Measurements from ENCODE around the gene KRTAP15-1.

KRTAP15-1 gene

GRCh38 chr21:30439975-30440374 lies at the start of gene KRTAP15-1:
KRTAP15-1 (plus strand) TSS chr21:30440275; CDS start chr21:30440328, 53 bp downstream.
- no peak for DNase-seq

DNA sequence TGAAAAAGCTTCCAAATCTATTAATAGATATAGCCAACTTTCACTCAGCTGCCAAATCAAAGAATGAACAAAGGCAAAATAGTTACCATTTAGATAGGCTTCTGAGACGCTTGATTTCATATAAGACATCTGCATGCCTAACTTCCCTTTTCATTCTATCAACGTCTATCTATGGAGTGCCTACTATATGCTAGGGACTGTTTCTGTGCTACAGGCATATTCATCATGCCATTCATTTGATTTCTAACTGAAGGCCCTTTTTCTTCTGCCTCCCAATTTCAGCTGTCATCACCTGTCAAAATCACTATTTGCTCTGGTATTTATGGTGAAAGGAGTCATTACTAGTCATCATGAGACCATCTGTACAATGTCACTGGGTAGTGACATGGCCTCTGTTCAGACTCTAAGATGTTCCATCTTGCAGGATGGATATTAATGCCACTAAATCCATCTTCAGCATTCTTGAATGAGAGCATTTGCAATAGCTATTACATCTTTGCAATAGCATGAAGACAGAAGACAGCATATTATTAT lies 48.5 kb upstream of the KRTAP15-1 start:
- no peak for DNase-seq

DNA sequence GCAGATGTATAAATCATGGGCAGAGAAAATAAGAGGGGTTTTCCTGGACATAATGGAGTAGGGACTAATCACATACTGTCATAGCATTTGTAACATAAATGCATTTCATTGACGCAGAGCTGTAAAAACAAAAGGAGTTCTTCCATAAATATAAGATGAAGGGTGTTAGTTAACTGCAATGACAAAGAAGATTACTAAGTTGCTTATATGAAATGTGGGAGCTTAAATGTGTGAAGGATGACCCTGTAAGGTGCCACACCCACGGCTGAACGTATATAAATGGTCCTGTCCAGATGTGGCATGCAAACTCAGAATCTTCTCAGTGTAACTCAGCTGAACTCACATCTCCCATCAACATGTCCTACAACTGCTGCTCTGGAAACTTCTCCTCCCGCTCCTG lies 44.3 kb upstream of the KRTAP15-1 start, which contains the start of gene KRTAP13-1:
Gene KRTAP13-1, plus strand, starts transcription at position 301 of the 400 bp plus-strand sequence. Its CDS starts 56 bp downstream, at position 357.
- no peak for DNase-seq

- no peak for DNase-seq
Observed at GRCh38 chr21:30408782-30409494, 31.1 kb upstream of the KRTAP15-1 start.

- DNase-seq, result no peak
Observed at GRCh38 chr21:30415993-30416392, 24.1 kb upstream of the KRTAP15-1 start.

DNA sequence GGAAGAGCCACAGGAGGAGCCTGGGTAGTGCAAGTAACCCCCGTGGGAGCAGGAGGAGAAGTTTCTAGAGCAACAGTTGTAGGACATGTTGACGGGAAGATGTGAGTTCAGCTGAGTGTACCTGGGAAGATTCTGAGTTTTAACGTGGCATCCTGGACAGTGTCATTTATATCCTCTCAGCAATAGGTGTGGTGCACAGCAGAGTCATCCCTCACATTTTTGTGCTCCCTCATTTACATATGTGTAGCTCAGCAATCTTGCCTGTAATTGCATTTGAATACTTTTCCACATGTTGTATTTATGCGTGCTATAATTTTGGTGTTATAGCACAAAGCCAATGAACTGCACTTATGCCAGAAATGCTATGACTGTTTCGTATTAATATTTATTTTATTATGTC lies 14.2 kb upstream of the KRTAP15-1 start, which contains the start of gene KRTAP13-3:
Gene KRTAP13-3, minus strand, starts transcription at position 101 of the 400 bp plus-strand sequence. Its CDS starts 14 bp downstream, at position 87.
- DNase-seq, result no peak

- DNase-seq, result no peak
Observed at GRCh38 chr21:30426731-30427130, 13.3 kb upstream of the KRTAP15-1 start.

DNA sequence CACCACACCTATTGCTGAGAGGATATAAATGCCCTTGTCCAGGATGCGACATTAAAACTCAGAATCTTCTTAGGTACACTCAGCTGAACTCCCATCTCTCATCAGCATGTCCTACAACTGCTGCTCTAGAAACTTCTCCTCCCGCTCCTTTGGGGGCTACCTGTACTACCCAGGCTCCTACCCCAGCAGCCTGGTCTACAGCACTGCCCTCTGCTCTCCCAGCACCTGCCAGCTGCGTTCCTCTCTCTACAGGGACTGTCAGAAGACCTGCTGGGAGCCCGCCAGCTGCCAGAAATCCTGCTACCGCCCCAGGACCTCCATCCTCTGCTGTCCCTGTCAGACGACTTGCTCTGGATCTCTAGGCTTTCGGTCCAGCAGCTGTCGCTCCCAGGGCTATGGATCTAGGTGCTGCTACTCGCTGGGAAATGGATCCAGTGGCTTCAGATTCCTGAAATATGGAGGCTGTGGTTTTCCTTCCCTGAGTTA lies 9.9 kb upstream of the KRTAP15-1 start, which contains the start of gene KRTAP13-4:
Gene KRTAP13-4, plus strand, starts transcription at position 51 of the 486 bp plus-strand sequence. Its CDS starts 56 bp downstream, at position 107.
- no peak for DNase-seq

DNA sequence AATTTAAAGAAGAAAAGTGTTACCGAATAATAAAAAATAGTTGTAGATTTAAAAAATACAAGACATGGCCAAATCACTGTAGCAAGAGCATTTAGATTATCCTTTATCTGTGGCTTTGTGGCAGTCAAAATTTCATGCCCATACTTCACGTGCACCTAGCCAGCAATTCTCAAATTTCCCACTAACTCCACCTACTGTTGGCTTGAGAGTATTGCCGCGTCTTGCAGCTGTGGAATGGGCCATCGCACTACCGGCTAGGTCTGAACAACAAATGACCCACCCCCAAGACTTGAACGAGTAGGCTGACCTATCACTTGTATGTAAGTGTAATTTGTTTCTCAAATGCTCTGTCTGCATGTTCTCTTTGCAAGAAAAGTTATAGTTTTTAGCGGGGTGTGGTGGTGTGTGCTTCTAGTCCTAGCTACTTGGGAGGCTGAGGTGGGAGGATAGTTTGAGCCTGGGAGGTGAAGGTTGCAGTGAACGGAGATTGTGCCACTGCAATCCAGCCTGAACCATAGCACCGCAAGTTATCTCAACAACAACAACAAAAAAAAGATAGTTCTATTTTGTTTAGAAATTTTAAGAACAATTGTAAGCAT lies 5.9 kb upstream of the KRTAP15-1 start:
- DNase-seq, result peak in 1 of 2 donors; percentile 9

DNA sequence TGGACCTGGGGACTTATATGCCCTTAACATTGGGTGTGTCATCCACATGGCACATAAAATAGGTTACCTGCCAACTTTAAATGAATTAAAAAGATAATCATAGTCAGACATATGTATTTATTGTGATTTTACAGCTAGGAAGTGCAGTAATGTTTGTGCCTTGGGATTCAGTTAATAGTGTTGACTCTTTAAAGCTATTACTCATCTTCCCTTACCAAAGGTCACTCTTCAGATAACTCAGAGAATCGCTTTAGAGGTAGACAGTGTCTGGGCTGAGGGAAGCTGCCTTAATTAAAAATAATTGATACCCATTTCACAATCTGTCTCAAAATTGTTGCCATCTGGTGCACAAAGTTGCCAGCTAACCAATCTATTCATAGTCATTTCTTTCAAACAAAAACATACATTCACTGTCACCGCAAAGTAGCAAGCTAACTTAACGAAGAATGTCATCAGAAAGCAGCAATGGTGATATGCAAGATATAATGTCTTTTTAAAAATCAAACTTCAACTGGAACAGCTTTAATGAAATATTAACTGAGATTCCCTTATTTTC lies 3.0 kb upstream of the KRTAP15-1 start:
- no peak for DNase-seq

DNA sequence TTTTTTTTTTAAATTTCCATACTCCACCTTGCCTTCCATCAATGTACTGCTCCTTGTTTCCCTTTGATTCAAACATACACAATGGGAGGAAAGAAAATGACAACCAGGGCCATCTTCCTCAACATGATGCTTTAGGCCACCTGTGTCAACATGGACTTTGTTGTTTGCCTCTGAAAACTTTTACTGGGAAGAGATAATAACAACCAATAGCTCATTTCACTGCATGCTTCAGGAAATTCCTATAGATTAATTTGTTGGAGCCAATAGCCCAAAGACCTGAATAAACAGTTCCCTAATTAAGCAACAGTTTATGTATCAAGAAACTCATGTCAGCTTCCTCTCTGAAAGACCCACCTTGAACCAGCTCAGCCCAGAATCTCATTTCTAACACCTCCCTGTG lies 3.2 kb downstream of the KRTAP15-1 start:
- DNase-seq, result no peak

GRCh38 chr21:30444204-30444603 lies 4.1 kb downstream of the KRTAP15-1 start:
- no peak for DNase-seq

- no peak for DNase-seq
Observed at GRCh38 chr21:30447056-30447455, 7.0 kb downstream of the KRTAP15-1 start.

DNA sequence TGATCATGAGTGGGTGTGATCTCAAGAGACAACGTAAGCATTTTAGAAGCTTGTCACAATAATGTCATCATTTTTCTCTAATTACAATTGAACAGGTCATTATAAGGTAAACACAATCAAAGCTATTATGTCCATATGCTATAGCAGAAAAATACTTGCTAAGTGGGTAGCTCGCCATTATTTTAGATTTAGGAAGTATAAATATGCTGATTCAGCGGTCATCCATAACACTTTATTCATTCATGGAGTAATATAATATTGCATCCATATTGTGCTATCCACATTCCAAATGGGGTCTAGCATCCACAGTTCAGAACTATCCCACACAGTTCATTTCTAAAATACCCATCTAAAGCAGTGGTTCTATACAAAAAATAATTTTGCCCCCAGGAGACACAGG lies 8.4 kb downstream of the KRTAP15-1 start:
- no peak for DNase-seq

GRCh38 chr21:30463713-30464112 lies 23.6 kb downstream of the KRTAP15-1 start:
- no peak for DNase-seq

DNA sequence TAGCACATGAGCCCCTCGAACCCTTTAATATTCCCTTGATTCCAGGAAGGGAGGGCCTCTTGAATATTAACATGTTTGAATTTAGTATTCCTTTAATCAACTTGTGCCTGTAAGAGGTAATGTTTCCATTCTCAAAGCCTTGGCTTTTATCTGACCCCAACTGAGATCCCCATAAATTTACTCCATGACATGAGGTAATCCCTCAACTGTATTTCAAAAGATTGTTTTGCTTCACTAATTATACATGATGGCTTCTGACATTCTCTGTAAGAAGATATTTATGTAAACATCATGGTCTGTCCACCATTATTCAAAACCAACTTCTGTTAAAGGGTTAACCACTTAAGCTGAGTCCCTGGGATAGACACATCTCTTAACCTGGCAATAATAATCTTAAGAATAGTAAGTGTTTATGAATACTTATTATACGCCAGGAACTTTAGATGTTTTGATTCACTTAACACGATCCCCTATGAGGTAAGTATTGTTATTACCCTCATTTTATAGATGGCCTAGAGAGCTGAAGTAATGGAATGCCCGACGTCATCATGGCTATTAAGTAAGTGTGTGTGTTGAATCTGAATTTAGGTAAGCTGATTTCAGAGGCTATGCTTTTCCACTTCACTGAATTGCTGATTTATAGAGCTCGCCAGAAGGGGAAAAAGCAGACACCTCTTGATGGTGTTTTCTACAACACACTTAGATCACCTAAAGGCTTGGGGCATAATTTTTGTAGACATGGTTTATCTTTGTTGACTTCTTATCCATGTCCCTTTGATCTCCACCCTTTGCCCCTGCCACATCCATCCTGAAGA lies 29.0 kb downstream of the KRTAP15-1 start:
- no peak for DNase-seq

GRCh38 chr21:30478004-30478403 lies 37.9 kb downstream of the KRTAP15-1 start:
- no peak for DNase-seq

- DNase-seq, result no peak
Observed at GRCh38 chr21:30479259-30479658, 39.2 kb downstream of the KRTAP15-1 start.

GRCh38 chr21:30480145-30480544 lies 40.1 kb downstream of the KRTAP15-1 start, which contains the start of gene KRTAP19-1:
KRTAP19-1 (minus strand) TSS chr21:30480367; CDS start chr21:30480317, 50 bp downstream.
- DNase-seq, result no peak

DNA sequence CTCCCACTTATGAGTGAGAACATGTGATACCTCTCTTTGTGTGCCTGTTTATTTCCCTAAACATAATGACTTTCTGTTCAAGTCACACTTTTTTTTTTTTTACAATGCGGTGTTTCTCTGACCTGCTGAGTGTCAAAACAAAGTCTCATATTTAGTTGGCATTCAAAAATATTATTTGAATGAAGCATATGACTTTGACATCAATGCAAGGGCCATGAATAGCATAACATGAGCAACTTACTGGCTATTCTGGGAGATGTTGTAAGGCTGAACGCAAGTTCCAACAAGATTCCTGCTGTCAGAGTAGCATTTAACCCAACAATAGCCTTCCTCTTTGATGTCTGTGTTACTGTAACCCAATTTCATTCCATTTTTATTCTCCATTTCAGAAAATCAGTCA lies 42.1 kb downstream of the KRTAP15-1 start:
- no peak for DNase-seq

DNA sequence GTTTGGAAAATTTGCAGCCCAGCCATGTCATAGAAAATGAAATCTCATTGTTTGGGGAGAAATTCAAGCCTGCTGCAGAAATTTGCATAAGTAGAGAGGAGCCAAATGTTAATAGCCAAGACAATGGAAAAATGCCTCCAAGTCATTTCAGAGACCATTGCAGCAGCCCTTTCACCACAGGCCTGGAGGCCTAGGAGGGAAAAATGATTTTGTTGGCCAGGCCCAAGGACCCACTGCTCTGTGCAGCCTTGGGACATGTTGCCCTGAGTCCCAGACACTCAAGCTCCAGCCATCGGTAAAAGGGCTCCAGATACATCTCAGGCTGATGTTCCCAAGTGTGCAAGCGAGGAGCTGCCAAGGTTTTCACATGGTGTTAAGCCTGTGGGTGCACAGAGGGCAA lies 46.1 kb downstream of the KRTAP15-1 start:
- DNase-seq, result no peak

- no peak for DNase-seq
Observed at GRCh38 chr21:30487336-30487735, 47.3 kb downstream of the KRTAP15-1 start, which contains the start of gene KRTAP19-2. KRTAP19-2 (minus strand) TSS chr21:30487436; CDS start chr21:30487348, 88 bp downstream.
